Stimulated activated CD8-positive, alpha-beta memory T cell treated with anti-CD3 and anti-CD28 coated beads, Interleukin-15, amount 100 ng/mL, for 24 hours (primary cell): Measurements from ENCODE around the gene IRF7.

Source experiments
- DNase-seq: peaks from one replicate; pipeline ENCODE4 v3.0.0-alpha.2; 2020; ENCODE audit warnings: low read depth

Gene IRF7

DNA sequence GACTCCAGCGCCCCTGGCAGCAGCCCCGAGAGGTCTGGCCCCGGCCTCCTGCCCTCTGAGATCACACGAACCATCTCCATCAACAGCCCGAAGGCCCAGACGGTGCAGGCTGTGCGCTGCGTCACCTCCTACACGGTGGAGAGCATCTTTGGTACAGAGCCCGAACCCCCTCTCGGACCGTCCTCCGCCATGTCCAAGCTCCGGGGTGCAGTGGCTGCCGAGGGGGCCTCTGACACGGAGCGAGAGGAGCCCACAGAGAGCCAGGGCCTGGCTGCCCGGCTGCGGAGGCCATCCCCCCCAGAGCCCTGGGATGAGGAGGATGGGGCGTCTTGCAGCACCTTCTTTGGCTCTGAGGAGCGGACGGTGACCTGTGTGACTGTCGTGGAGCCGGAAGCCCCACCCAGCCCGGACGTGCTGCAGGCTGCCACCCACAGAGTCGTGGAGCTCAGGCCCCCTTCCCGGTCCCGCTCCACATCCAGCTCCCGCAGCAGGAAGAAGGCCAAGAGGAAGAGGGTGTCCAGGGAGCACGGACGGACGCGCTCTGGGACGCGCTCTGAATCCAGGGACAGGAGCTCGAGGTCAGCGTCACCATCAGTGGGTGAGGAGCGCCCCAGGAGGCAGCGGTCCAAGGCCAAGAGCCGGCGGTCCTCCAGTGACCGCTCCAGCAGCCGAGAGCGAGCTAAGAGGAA is 7.6 kb downstream of the IRF7 start:
- no peak for DNase-seq

DNA sequence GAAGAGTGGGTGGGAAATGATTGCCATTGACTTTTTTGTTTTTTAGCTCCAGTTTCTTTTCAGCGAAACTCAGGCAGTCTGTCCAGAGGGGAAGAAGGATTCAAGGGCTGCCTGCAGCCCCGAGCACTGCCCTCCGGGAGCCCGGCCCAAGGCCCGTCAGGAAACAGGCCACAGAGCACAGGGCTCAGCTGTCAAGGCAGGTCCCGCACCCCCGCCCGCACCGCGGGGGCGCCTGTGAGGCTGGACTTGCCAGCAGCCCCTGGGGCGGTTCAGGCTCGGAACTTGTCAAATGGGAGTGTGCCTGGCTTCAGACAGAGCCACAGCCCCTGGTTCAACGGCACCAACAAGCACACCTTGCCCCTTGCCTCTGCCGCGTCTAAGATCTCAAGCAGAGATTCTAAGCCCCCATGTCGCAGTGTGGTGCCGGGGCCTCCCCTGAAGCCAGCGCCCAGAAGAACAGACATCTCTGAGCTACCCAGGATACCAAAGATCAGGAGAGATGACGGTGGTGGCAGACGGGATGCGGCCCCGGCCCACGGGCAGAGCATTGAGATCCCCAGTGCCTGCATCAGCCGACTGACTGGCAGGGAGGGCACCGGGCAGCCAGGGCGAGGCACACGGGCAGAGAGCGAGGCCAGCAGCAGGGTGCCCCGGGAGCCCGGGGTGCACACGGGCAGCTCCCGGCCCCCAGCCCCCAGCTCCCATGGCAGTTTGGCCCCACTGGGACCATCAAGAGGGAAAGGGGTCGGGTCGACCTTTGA is 8.6 kb downstream of the IRF7 start:
- DNase-seq: no peak

DNA sequence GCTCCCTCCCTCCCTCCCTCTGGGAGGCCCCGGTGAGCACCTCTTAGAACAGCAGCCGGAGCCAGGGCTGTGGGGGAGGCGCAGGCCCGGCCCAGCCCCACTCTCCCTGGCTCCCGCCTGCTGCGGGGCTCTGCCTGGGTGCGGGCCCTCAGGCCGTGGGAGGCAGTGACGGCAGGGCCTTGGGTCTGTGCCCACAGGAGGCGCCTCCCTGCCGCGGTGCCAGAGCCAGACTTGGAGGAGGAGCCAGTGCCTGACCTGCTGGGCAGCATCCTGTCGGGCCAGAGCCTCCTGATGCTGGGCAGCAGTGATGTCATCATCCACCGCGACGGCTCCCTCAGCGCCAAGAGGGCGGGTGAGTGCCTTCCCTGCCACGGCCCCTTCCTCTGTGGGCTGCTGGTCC is 9.5 kb downstream of the IRF7 start:
- no peak for DNase-seq

DNA sequence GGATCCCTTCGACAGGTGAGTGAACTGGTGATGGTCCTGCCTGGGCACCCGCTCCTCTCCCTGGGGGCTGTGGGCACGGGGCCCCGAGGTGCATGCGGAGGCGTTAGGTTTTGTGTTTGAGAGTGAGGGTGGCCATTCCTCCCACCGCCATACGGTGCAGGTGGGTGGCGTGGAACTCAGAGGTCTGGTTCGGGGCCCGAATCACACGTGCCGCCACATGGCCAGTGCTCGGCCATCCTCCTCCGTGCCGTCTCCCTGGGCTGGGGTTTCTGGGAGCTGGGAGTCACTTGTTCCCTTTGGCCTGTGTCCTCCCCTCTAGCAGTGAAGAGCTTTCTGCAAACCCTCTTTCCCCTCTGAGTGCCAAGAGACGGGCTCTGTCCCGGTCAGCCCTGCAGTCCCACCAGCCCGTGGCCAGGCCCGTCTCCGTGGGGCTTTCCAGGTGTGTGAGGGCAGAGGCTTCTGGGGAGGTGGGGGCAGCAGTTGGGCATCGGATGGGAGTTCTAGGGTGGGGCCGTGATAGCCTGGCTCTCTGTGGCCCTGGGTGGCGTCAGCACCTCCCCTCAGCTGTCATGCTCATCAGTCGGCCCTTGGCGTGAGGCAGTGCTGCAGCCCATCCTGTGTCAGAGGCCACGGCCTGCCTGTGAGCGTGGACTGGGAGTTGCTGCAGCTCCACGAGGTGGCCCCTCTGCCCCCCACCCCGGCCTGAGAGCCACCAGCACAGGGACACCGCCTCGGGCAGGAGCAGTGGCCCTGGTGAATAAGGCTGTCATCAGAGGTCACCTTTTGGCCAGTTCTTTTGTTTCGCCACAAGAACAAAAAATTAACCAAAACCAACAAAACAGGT is 10.2 kb downstream of the IRF7 start:
- no peak for DNase-seq

DNA sequence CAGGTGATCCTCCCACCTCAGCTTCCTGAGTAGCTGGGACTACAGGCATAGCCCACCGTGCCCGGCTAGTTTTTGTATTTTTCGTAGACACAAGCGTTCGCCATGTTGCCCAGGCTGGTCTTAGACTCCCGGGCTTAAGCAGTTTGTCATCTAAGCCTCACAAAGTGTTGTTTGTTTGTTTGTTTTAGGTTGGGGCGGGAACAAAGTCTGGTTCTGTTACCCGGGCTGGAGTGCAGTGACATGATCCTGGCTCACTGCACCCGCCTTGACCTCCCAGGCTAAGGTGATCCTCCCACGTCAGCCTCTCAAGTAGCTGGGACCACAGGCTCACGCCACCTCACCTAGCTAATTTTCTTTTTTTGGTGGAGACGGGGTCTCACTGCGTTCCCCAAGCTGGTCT is 12.6 kb downstream of the IRF7 start:
- DNase-seq: no peak

DNA sequence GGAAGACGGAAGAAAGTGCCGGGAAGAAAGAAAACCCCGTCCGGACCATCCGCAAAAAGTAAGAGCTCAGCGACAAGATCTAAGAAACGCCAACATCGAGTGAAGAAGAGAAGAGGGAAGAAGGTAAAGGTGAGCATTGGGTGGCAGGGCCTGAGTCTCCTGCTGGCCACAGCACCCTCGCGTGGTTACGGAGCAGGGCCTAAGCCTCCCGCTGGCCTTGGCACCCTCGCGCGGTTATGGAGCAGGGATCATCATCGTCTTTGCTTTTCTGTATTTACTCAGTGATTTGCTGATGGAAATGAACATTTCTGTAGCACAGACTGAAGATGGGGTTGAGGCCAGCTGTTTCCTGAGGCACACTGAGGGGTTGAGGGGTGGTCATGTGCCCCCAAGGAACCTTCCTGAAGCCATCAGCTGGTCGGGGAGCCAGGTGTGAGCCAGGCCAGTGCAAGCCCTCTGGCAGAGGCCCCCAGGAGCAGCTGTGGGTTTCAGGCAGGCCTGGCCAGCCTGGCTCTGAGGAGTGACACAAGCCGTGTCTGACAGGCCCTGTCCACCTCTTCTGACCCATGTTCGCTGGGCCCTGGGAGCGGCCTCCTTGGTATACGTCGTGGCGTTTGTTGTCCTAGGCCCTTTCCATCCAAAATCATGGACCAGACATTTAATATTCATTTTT is 14.0 kb downstream of the IRF7 start:
- DNase-seq: no peak

DNA sequence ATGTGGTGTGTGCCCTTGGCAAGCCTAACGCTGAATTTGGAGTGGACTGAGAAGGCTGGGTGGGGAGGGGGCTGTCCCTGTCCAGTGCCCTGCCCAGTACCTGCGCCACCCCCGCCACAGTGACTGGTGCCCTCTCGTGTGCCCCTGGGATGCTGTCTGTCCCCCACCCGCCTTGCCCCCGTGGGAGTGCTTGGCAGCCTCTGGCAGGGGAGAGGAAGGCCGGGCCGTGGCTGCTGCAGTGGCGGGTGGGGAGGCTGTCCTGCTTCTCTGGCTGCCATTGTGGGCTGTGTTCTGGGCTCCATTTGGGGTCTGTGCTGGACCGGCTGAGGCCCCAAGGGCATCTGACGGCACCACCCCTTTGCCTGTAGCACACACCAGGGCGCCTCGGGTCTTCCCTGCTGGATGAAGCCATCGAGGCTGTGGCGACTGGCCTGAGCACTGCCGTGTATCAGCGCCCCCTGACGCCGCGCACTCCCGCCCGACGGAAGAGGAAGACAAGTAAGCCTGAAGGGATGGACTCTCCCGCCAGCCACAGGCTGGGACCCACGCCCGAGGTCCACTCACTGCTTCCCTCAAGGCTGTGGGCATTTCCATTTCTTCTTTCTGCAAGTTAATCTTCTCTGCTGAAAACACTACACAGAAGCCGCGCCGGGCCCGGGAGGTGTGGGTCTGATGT is 17.6 kb downstream of the IRF7 start:
- DNase-seq: no peak

DNA sequence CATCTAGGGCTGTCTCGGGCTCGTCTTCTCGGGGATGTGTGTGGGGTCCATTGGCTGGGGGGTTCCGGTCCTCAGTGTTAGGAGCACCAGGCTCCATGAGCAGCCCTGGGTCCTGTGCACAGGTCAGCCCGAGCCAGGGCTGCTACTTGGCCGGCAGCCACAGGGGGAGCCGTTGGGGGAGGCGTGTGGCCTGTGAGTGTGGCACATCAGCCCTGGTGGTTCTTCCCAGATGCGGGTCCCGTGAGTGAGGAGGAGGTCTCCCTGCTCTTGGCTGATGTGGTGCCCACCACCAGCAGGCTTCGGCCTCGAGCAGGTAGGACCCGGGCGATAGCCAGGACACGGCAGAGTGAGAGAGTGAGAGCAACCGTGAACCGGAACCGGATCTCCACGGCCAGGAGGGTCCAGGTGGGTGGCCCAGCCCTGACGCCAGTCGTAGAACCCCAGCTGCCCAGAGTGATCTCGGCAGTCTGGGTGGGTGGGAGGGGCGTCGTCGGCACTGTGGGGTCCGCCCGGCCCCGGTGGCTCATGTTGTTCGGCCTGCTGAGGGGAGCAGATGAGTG is 18.5 kb downstream of the IRF7 start:
- DNase-seq: no peak

DNA sequence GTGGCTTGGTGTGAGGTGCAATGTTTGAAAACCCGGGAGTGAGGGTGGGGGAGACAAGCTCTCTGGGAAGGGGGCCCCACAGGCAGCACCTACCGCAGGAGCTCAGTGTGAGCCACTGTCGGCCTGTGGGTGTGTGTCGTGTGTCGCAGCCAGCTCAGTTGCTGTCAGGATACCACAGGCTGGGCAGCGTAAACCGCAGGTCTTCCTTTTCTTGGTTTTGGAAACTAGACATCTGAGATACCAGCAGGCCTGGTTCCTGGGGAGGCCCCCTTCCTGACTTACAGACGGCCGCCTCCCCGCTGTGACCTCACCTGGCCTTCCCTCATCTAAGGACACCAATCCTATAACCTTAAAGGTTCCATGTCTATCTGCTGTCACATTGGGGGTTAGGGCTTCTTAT is 19.4 kb downstream of the IRF7 start:
- no peak for DNase-seq

DNA sequence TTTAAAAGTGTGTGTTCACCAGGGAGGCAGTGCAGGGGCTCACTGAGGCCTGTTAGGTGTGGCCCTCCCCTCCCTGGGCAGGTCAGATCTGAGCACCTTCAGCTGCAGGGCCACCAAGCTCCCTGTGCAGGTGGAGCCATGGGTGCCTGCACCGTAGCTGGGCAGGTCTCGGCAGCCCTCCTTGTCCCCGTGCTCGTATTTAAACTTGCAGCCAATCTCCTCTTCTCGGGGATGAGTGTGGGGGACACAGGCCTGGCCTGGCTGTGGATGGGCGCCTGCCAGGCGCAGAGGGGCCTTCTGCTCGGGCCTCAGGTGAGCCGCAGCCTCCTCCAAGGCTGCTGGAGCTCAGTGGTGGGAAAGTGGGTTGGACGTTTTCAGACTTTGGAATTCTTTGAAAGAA is 20.4 kb downstream of the IRF7 start:
- no peak for DNase-seq

DNA sequence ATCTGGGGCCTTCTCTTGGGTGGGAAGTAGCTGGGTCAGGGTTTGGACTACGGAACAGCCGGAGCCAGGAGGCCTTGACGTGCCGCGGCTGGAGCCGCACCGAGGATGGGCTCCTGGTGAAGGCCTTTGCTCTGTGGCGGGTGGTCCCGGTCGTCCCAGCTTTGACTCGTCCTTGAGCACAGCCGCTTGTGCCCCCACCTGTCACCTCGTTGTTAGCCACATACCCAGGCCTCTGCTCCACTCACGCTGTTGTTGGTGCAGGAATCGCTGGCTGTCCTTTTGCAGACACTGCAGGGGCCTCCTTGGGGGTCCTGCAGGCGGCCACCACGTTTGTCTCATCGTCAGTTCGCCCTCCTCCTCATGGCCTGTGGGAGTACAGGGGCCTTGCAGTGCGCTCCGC is 22.4 kb downstream of the IRF7 start:
- no peak for DNase-seq

DNA sequence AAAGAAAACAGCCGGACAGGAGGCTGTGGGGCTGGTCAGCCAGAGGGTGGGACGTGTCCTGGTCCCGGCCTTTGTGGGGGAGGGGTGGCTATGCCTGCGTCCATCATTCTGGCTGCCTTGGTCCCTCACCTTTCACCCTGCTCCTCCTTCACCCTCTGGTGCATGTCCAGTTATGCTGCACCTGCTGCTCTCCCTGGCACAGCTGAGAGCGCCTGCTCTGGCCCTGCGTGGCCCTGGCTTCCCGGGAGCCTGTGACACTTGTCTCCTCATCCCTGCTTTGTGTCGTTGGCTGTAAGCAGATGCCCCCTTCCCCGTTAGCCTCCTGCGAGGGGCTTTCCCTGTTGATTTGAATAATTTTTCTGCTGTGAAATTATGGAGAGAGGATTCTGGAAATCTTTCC is 22.8 kb downstream of the IRF7 start:
- DNase-seq: no peak

DNA sequence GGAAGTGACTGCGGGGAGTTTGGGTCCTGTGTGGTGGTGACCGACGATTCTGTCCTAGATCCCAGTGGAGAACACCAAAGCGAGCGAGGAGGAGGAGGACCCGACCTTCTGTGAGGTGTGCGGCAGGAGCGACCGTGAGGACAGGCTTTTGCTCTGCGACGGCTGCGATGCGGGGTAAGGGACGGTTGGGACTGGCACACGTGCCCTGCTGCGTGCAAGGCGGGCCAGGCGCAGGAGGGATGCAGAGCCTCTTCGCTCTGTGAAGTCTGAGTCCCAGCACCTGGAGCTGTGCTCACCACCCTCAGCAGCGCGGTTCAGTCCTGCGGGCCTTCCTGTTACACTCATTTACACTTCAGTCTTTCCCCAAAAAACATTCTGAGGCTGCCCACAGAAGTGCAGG is 23.2 kb downstream of the IRF7 start:
- no peak for DNase-seq

DNA sequence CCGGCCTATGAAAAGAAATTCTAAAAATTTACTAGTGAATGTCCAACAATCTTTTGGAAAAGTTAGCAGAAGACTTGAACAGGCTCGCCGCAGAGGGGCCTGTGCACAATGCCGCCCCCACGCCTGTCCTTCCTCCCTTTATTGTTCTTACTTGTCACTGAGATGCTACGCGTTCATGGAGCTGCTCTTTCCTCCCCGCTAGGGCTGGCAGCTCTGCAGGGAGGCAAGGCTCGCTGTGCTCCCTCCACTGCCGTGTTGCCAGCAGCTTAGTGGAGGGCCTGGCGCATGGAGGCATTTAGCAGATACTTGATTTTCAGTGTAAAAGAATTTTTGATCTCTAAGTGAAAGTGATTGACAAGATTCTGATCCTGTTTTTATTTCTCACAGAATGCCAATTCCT is 24.8 kb downstream of the IRF7 start:
- no peak for DNase-seq

DNA sequence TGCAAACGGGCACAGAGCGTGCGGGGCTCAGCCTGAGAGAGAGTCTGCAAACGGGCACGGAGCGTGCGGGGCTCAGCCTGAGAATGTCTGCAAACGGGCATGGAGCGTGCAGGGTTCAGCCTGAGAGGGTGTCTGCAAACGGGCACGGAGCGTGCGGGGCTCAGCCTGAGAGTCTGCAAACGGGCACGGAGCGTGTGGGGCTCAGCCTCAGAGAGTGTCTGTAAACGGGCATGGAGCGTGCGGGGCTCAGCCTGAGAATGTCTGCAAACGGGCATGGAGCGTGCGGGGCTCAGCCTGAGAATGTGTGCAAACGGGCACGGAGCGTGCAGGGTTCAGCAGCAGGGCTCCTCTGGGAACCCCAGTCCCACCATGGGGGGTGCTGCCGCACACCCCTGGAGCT is 26.0 kb downstream of the IRF7 start:
- no peak for DNase-seq

DNA sequence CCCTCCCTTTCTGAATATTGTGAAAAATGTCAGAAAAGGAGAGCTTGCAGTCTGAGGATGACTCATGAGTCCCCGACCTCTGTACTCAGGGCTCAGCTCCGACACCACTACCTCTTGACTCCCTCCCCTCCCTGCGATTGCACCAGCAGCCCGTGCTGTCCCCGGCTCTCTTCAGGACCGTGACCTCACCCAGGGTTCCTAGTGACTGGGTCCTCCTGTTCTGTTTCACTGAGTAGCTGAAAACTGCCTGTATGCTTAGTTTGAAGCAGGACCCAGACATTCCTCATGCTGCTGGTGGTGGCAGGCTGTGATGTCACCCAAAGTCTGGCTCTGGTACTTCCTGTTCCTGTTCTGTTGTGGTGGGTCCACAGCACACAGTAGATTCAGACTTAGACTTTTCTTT is 27.8 kb downstream of the IRF7 start:
- DNase-seq: no peak

DNA sequence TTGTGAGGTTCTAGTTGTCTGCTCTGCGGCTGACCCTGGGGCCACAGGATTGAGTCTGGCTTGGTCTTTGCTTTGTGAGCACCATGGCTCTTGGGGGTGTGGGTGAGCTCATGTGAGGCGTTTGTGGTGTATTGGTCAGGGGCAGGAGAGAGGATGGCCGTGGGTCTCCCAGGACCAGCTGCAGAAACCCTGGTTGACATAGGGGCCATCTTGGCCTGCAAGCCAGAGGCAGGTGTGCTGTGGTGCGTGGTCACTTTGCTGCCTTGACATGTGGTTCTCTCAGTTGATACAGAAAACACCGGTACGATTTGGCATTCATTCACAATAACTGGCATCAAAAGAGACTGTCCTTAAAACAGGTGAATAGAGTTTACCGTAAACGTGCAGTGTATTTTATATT is 28.2 kb downstream of the IRF7 start:
- DNase-seq: no peak

DNA sequence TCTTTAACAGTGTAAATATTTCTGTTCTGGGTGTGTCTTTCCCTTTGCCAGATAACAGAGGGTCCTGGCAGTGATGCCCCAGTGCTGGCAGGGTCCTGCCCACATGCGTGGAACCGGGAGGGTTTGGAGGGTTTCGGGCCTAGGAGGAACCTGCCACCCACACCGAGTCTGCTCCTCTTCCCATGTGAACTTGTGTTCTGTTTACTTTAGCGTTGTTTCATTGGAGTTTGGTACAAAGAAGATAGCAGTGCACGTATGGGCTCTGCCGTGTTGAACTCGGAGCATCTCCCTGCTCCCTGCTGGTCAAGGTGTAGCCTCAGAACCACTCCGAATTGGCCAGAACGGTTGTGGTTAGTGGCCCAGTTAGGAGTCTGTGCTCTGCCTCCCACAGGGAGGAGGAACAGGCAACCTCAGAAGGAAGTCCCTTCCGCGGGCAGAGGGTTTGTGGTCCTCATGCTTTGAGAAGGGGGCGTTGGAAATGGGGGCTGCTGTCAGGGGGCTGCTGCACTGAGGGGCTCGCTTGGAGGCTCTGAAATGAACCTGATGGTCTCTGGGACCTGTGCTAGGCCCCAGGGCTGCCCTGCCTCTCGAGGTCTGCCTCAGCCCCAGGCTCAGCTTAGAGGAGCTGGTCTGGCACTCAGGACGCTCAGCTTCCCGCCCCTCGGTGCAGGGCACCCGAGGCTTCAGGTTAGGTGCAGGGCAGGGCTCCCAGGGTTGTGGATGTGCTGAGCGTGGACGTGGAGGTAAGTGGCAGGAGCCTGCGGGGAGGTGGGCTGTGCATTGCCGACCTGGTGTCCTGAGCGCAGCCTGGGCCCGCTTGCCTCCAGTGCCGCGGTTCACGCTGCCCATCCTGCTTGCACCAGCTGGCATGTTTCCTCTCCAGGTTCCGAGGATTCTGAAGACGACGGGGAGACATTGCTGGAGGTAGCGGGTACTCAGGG is 29.1 kb downstream of the IRF7 start:
- DNase-seq: no peak

DNA sequence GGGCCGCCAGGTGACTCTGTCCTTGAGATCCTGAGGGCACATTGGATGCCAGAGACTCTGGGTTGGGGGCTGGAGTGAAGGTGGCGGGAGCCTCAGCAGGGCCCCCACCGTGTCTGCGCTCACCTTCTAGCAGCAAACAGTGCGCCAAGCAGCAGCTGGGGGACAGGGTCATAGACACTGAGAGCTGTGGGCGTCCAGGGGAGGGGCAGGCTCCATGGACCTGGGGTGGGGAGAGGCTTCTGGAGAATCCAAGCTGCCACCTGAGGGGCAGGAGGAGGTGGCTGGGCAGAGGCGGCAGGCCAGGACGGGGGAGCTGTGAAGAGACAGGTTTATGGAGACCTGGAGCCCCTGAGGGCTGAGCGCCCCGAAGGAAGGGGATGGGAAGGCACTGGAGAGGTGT is 31.5 kb downstream of the IRF7 start:
- no peak for DNase-seq

DNA sequence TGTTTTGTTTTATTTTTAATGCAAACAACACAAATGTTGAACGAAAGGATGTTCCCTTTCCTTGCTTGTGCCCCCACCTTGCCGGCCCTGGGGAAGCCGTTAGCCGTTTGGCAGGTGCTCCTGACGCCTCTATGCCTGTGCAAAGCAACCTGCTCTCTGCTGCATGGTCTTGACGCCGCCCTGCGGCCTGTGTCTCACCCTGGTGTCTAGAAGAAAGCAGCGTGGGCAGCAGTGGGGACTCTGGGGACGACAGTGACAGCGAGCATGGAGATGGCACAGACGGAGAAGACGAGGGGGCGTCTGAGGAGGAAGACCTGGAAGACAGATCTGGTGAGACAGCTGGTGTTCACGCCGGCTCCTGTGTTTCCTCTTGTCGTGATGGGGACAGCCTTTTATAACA is 34.0 kb downstream of the IRF7 start:
- DNase-seq: no peak
